Body of pancreas (tissue), 4 donors: ENCODE results near the gene LYPD1. TPM values are rescaled to one million over a fixed set of nuclear protein-coding genes. Genes with fewer than 3 reads are reported as not detected.

Experiments
- ATAC-seq: fragments of 150-250 bp; one replicate; pipeline ENCODE4 v1.9.1; 2016
- DNase-seq, 4 donors: peaks; one replicate each; pipeline ENCODE4 v3.0.0-alpha.2; 2019
- H3K27ac ChIP-seq, 4 donors: fragments of 200-600 bp; sonication (generic); 1 replicate in 3 of 4; 2 replicates in 1 of 4; pipeline versions ENCODE4 v1.5.1 to v1.6.1; 2016 to 2019; ENCODE audit warnings: mild to moderate bottlenecking in 1 of 4, mixed read lengths in 1 of 4, moderate library complexity in 1 of 4
- H3K27me3 ChIP-seq, 2 donors: fragments of 200-600 bp; sonication (generic); one replicate each; pipeline ENCODE4 v1.6.0; 2016; ENCODE audit warnings: mild to moderate bottlenecking in 1 of 2
- H3K36me3 ChIP-seq, 2 donors: fragments of 200-600 bp; sonication (generic); replicated peaks in 1 of 2; 2 replicates each; pipeline ENCODE4 v1.5.1; 2016; ENCODE audit warnings: low read depth in 2 of 2; ENCODE audit not compliant: insufficient read depth in 1 of 2
- H3K4me1 ChIP-seq: fragments of 200-600 bp; sonication (generic); one replicate; pipeline ENCODE4 v1.6.0; 2016
- H3K4me3 ChIP-seq, 2 donors: fragments of 200-600 bp; sonication (generic); 1 replicate in 1 of 2; 2 replicates in 1 of 2; pipeline ENCODE4 v1.5.1; 2016 to 2019
- H3K9me3 ChIP-seq, 3 donors: fragments of 200-600 bp; sonication (generic); 1 replicate in 2 of 3; 2 replicates in 1 of 3; pipeline ENCODE4 v1.5.1; 2016
- POLR2A ChIP-seq, 3 donors: fragments of 450-650 bp; IDR thresholded peaks; one replicate each; pipeline ENCODE4 v1.6.1; 2016; ENCODE audit warnings: antibody characterized with exemption in 3 of 3, mild to moderate bottlenecking in 2 of 3
- WGBS, 2 donors: methylation state at CpG; one replicate each; pipeline ENCODE4 v1.1.5; 2017; 5-methylcytosine and 5-hydroxymethylcytosine counted together
- intact Hi-C: fragments of 100-400 bp; cut with DNase I; formaldehyde crosslinking; loops from one replicate; pipeline ENCODE4 v1.15.1; 2023
- total RNA-seq, 2 donors: library from RNA; depleted of rRNA; stranded (reverse); fragments of >200 nt; gene quantifications; one replicate each; pipeline ENCODE4 v1.1.0, GENCODE V29; 2016
- TF ChIP-seq, protein P1 (sequence below), 7 experiments: fragments of 450-650 bp in 4 of 7; fragments of 200-600 bp in 3 of 7; sonication (generic) in 3 of 7; IDR thresholded peaks; one replicate each; pipeline ENCODE4 v1.5.1; 2016 to 2019; ENCODE audit warnings: antibody characterized with exemption in 7 of 7

LYPD1 gene
- total RNA-seq, 2 donors from 2014 or later = 1.6 to 3.1 TPM

DNA sequence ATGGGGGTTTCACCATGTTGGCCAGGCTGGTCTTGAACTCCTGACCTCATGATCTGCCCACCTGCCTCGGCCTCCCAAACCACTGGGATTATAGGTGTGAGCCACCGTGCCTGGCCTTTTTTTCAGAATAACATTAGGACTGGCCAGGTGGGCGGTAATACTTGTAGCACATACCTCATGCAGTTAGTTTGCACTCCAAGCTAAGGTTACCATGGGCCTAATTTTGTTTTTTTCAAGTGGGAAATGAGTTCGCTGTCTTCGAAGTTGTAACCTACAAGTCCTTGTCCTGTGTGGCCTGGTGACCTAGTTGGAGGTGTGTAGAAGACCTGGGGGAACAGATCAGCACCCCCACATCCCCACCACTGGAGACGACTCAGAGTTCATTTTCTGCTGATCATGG is 74.8 kb downstream of the LYPD1 start:
- WGBS, 2 donors = 91 to 92% methylated on average over 6 of the region's 6 CpGs
- TF ChIP-seq, protein P1, sequence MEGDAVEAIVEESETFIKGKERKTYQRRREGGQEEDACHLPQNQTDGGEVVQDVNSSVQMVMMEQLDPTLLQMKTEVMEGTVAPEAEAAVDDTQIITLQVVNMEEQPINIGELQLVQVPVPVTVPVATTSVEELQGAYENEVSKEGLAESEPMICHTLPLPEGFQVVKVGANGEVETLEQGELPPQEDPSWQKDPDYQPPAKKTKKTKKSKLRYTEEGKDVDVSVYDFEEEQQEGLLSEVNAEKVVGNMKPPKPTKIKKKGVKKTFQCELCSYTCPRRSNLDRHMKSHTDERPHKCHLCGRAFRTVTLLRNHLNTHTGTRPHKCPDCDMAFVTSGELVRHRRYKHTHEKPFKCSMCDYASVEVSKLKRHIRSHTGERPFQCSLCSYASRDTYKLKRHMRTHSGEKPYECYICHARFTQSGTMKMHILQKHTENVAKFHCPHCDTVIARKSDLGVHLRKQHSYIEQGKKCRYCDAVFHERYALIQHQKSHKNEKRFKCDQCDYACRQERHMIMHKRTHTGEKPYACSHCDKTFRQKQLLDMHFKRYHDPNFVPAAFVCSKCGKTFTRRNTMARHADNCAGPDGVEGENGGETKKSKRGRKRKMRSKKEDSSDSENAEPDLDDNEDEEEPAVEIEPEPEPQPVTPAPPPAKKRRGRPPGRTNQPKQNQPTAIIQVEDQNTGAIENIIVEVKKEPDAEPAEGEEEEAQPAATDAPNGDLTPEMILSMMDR (IDR thresholded peaks at IDR 0.05) = no peak
- no peak for TF ChIP-seq POLR2A (IDR thresholded peaks at IDR 0.05)
- Histone ChIP-seq H3K4me3 (no peak overlapping the region), H3K9me3 (no peaks in the 10 kb centered on the region), H3K27ac (no peak overlapping the region), H3K36me3 (no peaks in the 10 kb centered on the region), H3K4me1 (no peaks in the 10 kb centered on the region), H3K27me3 (no peaks in the 10 kb centered on the region)
- intact Hi-C loops = no loop called here
- ATAC-seq = no peak
- no peak for DNase-seq
